HUDEP-2 (cell line): Measurements from ENCODE around the gene LRRC17.
A peak's percentile ranks its signal among the peaks of the same experiment; 100 is the strongest.

ENCODE experiments used
- DNase-seq, 76 experiments: peaks; one replicate each; lab custom pipeline; 2025; ENCODE audit not compliant: unreplicated experiment in 76 of 76; lab: John Stamatoyannopoulos, UW

The LRRC17 gene

DNA sequence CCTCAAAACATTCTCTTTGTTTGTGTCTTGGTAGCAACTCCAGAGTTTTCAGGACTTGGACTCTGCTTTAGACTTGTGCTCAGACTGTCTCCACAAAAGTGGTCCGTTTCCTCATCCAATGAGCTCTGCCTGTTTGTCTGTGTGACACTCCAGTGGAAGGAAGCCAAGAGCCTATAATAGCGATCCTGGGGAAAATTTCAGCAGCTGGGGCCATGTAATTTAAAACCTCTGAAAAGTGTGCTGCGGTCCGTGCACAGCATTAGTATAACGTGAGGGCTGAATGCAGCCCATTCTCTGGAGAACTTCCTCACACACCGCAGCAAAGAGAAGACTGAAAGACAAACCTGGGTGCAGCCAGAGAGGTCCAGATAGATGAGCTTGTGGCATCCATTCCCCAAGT, at the start of gene LRRC17:
TSS of gene LRRC17 (plus strand) at position 259 of the 400 bp plus-strand sequence. CDS start 20,914 bp downstream, outside the sequence.
- no peak for DNase-seq

- DNase-seq = no peak
Observed at GRCh38 chr7:102864958-102865357, 47.8 kb upstream of the LRRC17 start.

DNA sequence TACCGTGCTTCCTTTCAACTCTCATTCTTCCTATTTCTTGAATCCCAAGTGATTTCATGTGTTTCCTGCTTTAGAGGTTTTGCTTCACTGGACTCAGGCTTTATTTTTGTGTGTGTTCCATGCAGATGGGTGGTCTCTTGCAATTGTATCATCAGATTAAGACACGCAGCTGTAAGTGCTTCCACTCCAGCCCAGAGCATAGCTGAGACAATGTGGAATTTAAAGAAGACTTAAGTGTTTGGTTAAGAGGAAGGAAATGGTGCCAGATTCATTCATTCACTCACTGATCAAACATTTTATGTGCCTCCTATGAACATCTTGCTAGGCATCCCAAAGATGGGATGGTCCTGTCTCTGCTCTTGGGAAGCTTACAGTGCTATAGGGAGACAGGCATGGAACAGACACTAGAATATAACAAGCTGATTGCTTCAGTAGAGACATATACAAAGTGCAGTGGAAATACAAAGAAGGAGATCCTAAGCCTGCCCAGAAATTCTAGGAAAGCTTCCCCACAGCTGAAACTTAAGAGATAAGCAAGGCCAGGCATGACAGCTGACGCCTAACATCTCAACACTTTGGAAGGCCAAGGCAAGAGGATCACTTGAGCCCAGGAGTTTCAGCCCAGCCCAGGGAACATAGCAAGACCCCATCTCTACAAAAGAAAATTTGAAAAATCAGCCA, 46.1 kb upstream of the LRRC17 start:
- no peak for DNase-seq

- no peak for DNase-seq
Observed at GRCh38 chr7:102869195-102869594, 43.6 kb upstream of the LRRC17 start.

DNA sequence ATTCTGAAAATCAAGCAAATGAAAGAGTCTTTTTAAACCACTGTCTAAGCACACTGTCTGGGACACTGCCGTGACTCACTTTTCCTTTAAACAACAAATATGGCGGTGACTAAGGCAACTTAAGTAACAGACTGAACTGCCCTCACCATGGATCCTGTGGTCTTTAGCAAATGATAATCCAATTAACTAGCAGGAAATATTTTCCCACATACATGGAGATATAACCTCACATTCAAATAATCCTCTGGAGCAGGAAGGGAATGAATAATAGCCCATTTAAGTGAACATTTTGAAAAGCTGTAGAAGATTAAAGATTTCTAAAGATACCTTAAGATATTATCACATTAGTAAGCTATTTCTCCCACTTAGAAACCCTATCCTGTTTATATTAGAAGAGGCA, 40.3 kb upstream of the LRRC17 start:
- DNase-seq = no peak

DNA sequence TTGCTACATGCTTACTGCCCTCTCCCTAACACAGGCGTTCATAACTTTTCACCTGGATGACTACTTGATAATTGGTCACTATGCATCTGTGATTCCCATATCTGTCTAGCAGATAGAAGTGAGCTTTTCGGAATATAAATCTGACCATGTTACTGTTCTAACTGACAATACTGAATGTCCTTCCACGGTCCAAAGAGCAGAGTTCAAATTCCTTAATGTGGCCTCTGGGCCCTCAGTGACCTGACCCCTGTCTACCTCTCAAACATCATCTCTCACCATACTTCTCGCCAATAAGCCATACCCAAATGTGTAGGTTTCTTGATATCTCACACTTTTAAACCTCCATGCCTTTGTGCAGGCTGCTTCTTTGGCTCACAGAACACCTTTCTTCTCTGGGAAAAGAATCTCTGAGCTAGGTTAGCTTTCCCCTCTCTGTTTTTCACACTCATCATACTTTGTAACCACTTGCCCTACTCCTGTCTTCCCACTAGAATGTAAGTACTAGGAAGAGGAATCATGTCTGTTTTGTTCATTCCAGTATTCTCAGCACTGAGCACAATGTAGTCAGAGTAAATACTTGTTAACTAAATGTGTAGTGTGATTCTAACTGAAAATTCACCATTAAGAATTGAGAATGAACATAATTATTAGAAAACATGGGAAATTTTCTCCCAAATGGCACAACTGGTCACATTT, 39.2 kb upstream of the LRRC17 start:
- no peak for DNase-seq

DNA sequence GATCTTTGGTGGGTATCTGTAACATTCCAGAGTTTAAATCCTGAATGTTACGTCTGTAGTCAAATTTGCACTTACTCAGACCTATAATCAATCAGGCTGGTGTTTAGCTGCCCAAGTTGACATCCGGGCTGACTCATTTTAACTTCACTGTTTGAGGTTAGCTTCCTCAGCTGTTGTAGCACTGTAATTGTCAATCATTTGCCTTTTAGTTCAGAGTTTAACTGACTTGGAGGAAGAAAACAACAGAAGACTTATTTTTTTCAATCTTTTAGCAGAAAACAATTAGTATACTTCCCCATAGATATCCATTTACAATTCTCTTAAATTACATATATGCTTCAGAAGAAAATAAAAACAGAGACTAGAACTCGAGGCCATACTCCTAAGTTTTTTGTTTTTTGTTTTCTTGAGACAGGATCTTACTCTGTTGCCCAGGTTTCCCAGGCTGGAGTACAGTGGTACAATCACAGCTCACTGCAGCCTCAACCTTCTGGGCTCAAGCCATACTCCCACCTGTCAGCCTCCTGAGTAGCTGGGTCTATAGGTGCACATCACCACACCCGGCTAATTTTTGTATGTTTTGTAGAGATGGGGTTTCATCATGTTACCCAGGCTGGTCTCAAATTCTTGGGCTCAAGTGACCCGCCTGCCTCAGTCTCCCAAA, 38.5 kb upstream of the LRRC17 start:
- no peak for DNase-seq

- DNase-seq = no peak
Observed at GRCh38 chr7:102874966-102875365, 37.8 kb upstream of the LRRC17 start.

- DNase-seq = peak in 3 of 76 experiments; percentile 7 to 13 (median 8)
Observed at GRCh38 chr7:102875700-102876295, 37.0 kb upstream of the LRRC17 start.

- DNase-seq = no peak
Observed at GRCh38 chr7:102883098-102883860, 29.5 kb upstream of the LRRC17 start.

DNA sequence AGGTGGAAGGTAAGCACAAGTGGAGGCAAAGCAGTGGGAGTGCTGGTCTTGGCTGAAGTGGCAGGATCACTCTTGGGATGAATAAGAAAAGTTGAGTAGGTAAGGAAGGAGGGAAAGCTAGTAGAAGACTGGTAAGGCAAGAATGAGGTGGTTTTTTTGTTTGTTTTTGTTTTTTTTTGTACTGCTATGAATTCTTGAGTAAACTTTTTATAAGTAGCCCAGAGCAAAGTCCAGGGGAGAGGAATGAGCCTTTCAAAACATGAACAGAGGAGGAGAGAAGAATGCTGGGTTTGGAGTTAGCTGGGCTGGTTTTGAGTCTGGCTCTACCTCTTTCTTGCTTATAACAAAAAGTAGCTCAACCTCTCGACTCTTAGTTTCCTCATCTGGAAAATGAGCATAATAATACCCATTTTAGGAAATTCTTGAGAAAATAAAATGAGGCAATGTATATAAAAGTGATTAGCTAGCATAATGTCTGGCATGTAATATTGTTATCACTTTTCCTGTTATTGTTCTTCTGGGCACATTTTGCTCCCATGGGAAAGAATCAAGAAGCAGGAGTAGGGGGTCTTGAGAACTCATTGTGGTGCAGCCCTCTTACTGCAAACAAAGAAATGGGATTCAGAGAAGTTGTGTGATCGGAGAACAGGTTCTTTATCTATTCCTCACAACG, 24.1 kb upstream of the LRRC17 start:
- DNase-seq = no peak

DNA sequence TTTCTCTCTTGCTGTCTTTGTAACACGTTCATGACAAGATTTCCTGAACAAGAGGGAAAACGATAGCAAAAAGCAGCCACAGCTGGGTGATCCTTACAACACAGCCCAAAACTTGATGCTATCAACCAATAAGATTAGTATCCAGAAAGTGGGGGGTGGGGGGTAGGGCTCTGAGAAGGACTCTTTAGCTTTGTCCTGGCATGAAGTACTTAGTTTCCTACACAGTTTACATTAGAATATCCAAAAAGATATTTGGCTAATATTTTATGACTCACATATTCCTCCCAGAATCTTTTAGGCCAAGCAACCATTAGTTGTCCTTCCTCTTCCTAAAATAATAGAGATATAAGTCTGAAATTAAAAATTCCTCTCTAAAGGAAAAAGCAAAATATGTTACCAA, 22.9 kb upstream of the LRRC17 start:
- no peak for DNase-seq

DNA sequence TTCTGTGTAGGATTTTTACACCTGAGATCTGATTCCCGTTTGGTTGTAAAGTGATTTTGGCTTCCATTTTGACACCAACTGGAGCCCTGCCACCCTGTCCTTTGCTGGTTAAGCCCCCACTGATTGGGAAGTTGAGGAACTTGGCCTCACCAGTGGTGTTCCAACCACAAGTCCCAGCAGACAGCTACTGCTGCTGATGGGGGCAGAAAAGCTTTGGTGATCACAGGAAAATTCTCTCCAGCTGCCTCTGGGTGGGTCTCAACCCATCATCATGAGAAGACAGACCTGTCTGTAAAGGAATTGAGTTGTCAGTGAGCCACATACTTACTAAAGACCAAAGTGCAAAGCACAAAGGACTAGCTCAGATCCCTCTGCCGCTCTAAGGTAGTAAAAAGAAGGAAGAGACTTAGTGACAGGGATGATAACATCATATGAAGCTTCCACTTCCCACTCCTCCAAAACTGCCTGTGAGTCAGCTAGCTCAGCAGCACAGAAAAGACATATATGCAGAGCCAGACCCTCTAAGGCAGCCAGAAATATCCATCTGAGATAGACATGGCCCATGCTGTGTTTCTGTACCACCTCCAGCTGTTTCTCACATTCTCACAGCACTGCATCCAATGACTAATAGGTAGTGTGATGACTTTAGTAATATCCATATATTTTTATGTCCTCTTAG, 22.4 kb upstream of the LRRC17 start:
- DNase-seq = peak in 1 of 76 experiments; percentile 1

- no peak for DNase-seq
Observed at GRCh38 chr7:102890971-102891692, 21.7 kb upstream of the LRRC17 start.

- DNase-seq = no peak
Observed at GRCh38 chr7:102891693-102892261, 21.0 kb upstream of the LRRC17 start.

DNA sequence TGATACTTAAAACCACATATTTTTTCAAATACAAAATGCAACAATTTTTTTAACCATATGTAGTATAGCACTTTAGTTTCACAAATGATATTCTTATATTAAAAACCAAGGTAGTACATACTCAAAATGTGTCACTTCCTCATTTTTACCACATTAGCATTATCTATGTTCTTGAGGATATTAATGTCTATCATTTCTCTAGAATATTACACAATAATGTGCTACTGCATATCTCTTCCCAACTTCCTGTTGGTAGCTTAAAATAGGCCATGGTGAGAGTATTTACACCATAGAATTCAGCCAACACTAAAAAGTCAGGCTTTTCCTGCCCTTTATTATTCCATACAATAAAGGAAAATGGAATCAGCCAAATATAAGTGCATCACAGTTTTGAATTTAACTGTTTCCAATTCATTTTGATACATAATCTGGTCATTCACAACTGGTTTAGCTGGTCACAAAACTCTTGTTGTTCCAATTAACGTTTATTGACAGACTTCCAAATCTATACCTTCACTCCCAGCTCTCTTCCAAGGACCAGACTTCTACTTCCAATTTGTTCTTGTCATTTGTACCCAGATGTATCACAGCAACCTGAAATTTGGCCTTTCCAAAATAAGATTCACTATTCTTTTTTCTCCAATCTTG, 20.0 kb upstream of the LRRC17 start:
- no peak for DNase-seq

GRCh38 chr7:102895602-102896001, 17.2 kb upstream of the LRRC17 start:
- no peak for DNase-seq

DNA sequence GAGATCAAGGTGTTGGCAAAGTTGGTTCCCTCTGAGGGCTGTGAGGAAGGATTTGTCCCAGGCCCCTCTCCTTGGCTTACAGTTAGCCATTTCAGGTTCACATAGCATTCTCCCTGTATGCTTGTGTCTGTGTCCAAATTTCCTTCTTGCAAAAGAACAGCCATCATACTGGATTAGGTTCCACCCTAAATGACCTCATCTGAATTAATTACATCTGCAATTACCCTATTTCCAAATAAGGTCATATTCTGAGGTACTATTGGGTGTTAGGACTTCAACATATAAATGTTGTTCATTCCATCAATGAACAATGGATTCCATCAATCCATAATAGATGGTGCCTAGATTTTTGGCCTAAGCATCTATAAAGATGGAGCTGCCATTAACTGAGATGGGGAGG, 16.2 kb upstream of the LRRC17 start:
- DNase-seq = no peak
